HG03108 (cell line): ENCODE measurements around the gene TIGD7.
"Not testable (repeated sequence)": the region's sequence is repeated elsewhere in the genome, so short reads cannot be mapped to it uniquely, and the experiment has no call there.

ENCODE experiments used
- ATAC-seq: cut with Tn5 transposase; IDR thresholded peaks from one replicate; pipeline ENCODE4 v1.9.1; 2021; ENCODE audit warnings: moderate library complexity; ENCODE audit not compliant: unreplicated experiment

Gene TIGD7

GRCh38 chr16:3282730-3283542 lies 22.3 kb downstream of the TIGD7 start, which contains the start of gene ZNF263:
ZNF263 (plus strand) TSS chr16:3283491; CDS start chr16:3283819, 328 bp downstream.
- ATAC-seq: peak; percentile 76

GRCh38 chr16:3282103-3282729 lies 23.0 kb downstream of the TIGD7 start:
- peak; percentile 11 for ATAC-seq

- ATAC-seq: no peak
Observed at GRCh38 chr16:3281222-3281820, 23.9 kb downstream of the TIGD7 start.

- no peak for ATAC-seq
Observed at GRCh38 chr16:3276679-3277078, 28.6 kb downstream of the TIGD7 start.

GRCh38 chr16:3274947-3275346 lies 30.3 kb downstream of the TIGD7 start:
- ATAC-seq: no peak

- ATAC-seq: no peak
Observed at GRCh38 chr16:3274490-3274889, 30.7 kb downstream of the TIGD7 start.

- ATAC-seq: not testable (repeated sequence)
Observed at GRCh38 chr16:3271281-3271680, 33.9 kb downstream of the TIGD7 start.

GRCh38 chr16:3270718-3271117 lies 34.5 kb downstream of the TIGD7 start:
- not testable (repeated sequence) for ATAC-seq

GRCh38 chr16:3268294-3268693 lies 36.9 kb downstream of the TIGD7 start:
- ATAC-seq: no peak

GRCh38 chr16:3266873-3267537 lies 38.2 kb downstream of the TIGD7 start:
- ATAC-seq: no peak

- ATAC-seq: peak; percentile 86
Observed at GRCh38 chr16:3264137-3265036, 40.8 kb downstream of the TIGD7 start.

- ATAC-seq: no peak
Observed at GRCh38 chr16:3262517-3262916, 42.7 kb downstream of the TIGD7 start.

GRCh38 chr16:3259836-3260235 lies 45.4 kb downstream of the TIGD7 start:
- ATAC-seq: no peak

- ATAC-seq: no peak
Observed at GRCh38 chr16:3256866-3257465, 48.3 kb downstream of the TIGD7 start.

GRCh38 chr16:3256146-3256865 lies 48.9 kb downstream of the TIGD7 start, which contains the start of gene MEFV:
MEFV (minus strand) TSS chr16:3256633; CDS start chr16:3256587, 46 bp downstream.
- ATAC-seq: no peak

GRCh38 chr16:3254309-3254708 lies 50.9 kb downstream of the TIGD7 start:
- no peak for ATAC-seq

- no peak for ATAC-seq
Observed at GRCh38 chr16:3252967-3253366, 52.3 kb downstream of the TIGD7 start.

GRCh38 chr16:3249451-3249850 lies 55.8 kb downstream of the TIGD7 start:
- no peak for ATAC-seq

- no peak for ATAC-seq
Observed at GRCh38 chr16:3249020-3249419, 56.2 kb downstream of the TIGD7 start.
